Measurements from ENCODE around the gene NRG3.

- TF ChIP-seq ZNF274 (IDR thresholded peaks at IDR 0.05; ENCODE audit: low read depth, low read length) (no peak), YY1 (IDR thresholded peaks at IDR 0.05; ENCODE audit: insufficient read depth, insufficient read length) (no peak), SUZ12 (IDR thresholded peaks at IDR 0.05; ENCODE audit: extremely low read depth, insufficient read depth, insufficient read length) (no peak)
Observed at GRCh38 chr10:82576093-82576492, 701.1 kb downstream of the NRG3 start.

Data from NT2/D1 (cell line).